Skeletal muscle tissue (tissue), 4 donors: ENCODE results near the gene PHLDB1. TPM values are rescaled to one million over a fixed set of nuclear protein-coding genes. Genes with fewer than 3 reads are reported as not detected.
"Not testable (repeated sequence)": the region's sequence is repeated elsewhere in the genome, so short reads cannot be mapped to it uniquely, and the experiment has no call there.

Source experiments
- H3K27ac ChIP-seq: one replicate; pipeline ENCODE4 v1.7.0; 2013; ENCODE audit warnings: mild to moderate bottlenecking, low read depth, low read length, inconsistent platforms
- H3K27me3 ChIP-seq, 3 donors: one replicate each; pipeline ENCODE4 v1.7.0; 2013; ENCODE audit warnings: low read length in 3 of 3; ENCODE audit not compliant: control insufficient read depth in 3 of 3, insufficient read depth in 3 of 3
- H3K36me3 ChIP-seq, 3 donors: one replicate each; pipeline ENCODE4 v1.7.0; 2013; ENCODE audit warnings: low read length in 3 of 3; ENCODE audit not compliant: control insufficient read depth in 3 of 3, insufficient read depth in 3 of 3
- H3K4me1 ChIP-seq, 3 donors: one replicate each; pipeline ENCODE4 v1.7.0; 2013; ENCODE audit warnings: low read length in 3 of 3, mild to moderate bottlenecking in 3 of 3; ENCODE audit not compliant: control insufficient read depth in 3 of 3, insufficient read depth in 3 of 3
- H3K4me3 ChIP-seq, 3 donors: one replicate each; pipeline ENCODE4 v1.7.0; 2013; ENCODE audit warnings: low read length in 3 of 3
- H3K9ac ChIP-seq, 3 donors: one replicate each; pipeline ENCODE4 v1.7.0; 2013; ENCODE audit warnings: low read length in 3 of 3, mild to moderate bottlenecking in 3 of 3, moderate library complexity in 2 of 3, low read depth in 1 of 3
- H3K9me3 ChIP-seq, 3 donors: one replicate each; pipeline ENCODE4 v1.7.0; 2013; ENCODE audit warnings: low read length in 3 of 3; ENCODE audit not compliant: control insufficient read depth in 3 of 3
- total RNA-seq: library from RNA; depleted of rRNA; stranded (reverse); fragments of >200 nt; gene quantifications from one replicate; pipeline ENCODE4 v1.2.3, GENCODE V29; 2014
- donor health status: Osteomylitis.

The PHLDB1 gene
- total RNA-seq, 1 donor from 2014 or later, result 54.8 TPM

GRCh38 chr11:118611433-118611795 is 4.0 kb downstream of the PHLDB1 start:
- Histone ChIP-seq H3K4me3 (peak overlapping the region in 2 of 3 donors; percentile 23 to 35), H3K36me3 (peaks cover 13 to 28% (median 16%) of the 10 kb centered on the region in 3 donors), H3K4me1 (peaks cover 26 to 31% (median 30%) of the 10 kb centered on the region in 3 donors), H3K9ac (peak overlapping the region in 1 of 3 donors; percentile 57)
- not testable (repeated sequence) for H3K27ac ChIP-seq, H3K27me3 ChIP-seq, H3K9me3 ChIP-seq

- Histone ChIP-seq H3K27me3 (peaks cover 0 to 9% (median 0%) of the 10 kb centered on the region in 3 donors), H3K4me3 (no peak overlapping the region), H3K36me3 (peaks cover 15 to 32% (median 16%) of the 10 kb centered on the region in 3 donors), H3K27ac (peak overlapping the region; percentile 39), H3K9ac (peak overlapping the region in 1 of 3 donors; percentile 35), H3K4me1 (peaks cover 24 to 37% (median 29%) of the 10 kb centered on the region in 3 donors), H3K9me3 (no peaks in the 10 kb centered on the region)
Observed at GRCh38 chr11:118612378-118612777, 5.0 kb downstream of the PHLDB1 start.

- no peaks in the 10 kb centered on the region for H3K9me3 ChIP-seq
- no peak overlapping the region for H3K9ac ChIP-seq
- H3K27me3 ChIP-seq, result no peaks in the 10 kb centered on the region
- H3K4me3 ChIP-seq, result no peak overlapping the region
- no peak overlapping the region for H3K27ac ChIP-seq
- peaks cover 39 to 45% (median 39%) of the 10 kb centered on the region in 3 donors for H3K4me1 ChIP-seq
- peaks cover 15 to 32% (median 16%) of the 10 kb centered on the region in 3 donors for H3K36me3 ChIP-seq
Observed at GRCh38 chr11:118614511-118614910, 7.1 kb downstream of the PHLDB1 start.

GRCh38 chr11:118615282-118615975 is 8.0 kb downstream of the PHLDB1 start:
- Histone ChIP-seq H3K27me3 (no peaks in the 10 kb centered on the region), H3K9me3 (no peaks in the 10 kb centered on the region), H3K27ac (no peak overlapping the region), H3K4me1 (peaks cover 46 to 50% (median 48%) of the 10 kb centered on the region in 3 donors), H3K4me3 (no peak overlapping the region), H3K9ac (no peak overlapping the region), H3K36me3 (peaks cover 15 to 32% (median 16%) of the 10 kb centered on the region in 3 donors)

GRCh38 chr11:118615976-118616371 is 8.6 kb downstream of the PHLDB1 start:
- H3K4me1 ChIP-seq, result peaks cover 51 to 55% (median 54%) of the 10 kb centered on the region in 3 donors
- H3K36me3 ChIP-seq, result peaks cover 15 to 32% (median 16%) of the 10 kb centered on the region in 3 donors
- no peaks in the 10 kb centered on the region for H3K27me3 ChIP-seq
- no peak overlapping the region for H3K4me3 ChIP-seq
- H3K9ac ChIP-seq, result no peak overlapping the region
- H3K27ac ChIP-seq, result no peak overlapping the region
- no peaks in the 10 kb centered on the region for H3K9me3 ChIP-seq

GRCh38 chr11:118618115-118618990 is 10.9 kb downstream of the PHLDB1 start:
- Histone ChIP-seq H3K27ac (peak overlapping the region; percentile 84), H3K9ac (peak overlapping the region in 1 of 3 donors; percentile 19), H3K4me1 (peaks cover 60 to 73% (median 67%) of the 10 kb centered on the region in 3 donors), H3K4me3 (no peak overlapping the region), H3K27me3 (no peaks in the 10 kb centered on the region), H3K36me3 (peaks cover 15 to 29% (median 16%) of the 10 kb centered on the region in 3 donors), H3K9me3 (no peaks in the 10 kb centered on the region)

- Histone ChIP-seq H3K9me3 (no peaks in the 10 kb centered on the region), H3K27ac (peak overlapping the region; percentile 84), H3K4me3 (no peak overlapping the region), H3K36me3 (peaks cover 11 to 23% (median 15%) of the 10 kb centered on the region in 3 donors), H3K9ac (peak overlapping the region in 2 of 3 donors; percentile 9 to 32), H3K27me3 (no peaks in the 10 kb centered on the region), H3K4me1 (peaks cover 64 to 75% (median 72%) of the 10 kb centered on the region in 3 donors)
Observed at GRCh38 chr11:118618991-118619375, 11.6 kb downstream of the PHLDB1 start.

GRCh38 chr11:118619444-118620197 is 12.2 kb downstream of the PHLDB1 start:
- peaks cover 6 to 19% (median 11%) of the 10 kb centered on the region in 3 donors for H3K36me3 ChIP-seq
- H3K4me3 ChIP-seq, result no peak overlapping the region
- peaks cover 64 to 72% (median 72%) of the 10 kb centered on the region in 3 donors for H3K4me1 ChIP-seq
- no peaks in the 10 kb centered on the region for H3K27me3 ChIP-seq
- H3K27ac ChIP-seq, result peak overlapping the region; percentile 84
- H3K9me3 ChIP-seq, result no peaks in the 10 kb centered on the region
- H3K9ac ChIP-seq, result peak overlapping the region in 2 of 3 donors; percentile 9 to 32

GRCh38 chr11:118620529-118621070 is 13.2 kb downstream of the PHLDB1 start:
- Histone ChIP-seq H3K9ac (peak overlapping the region; percentile 1 to 87 (median 85)), H3K4me3 (peak overlapping the region; percentile 35 to 66 (median 60)), H3K27me3 (no peaks in the 10 kb centered on the region), H3K9me3 (no peaks in the 10 kb centered on the region), H3K4me1 (peaks cover 69 to 82% (median 74%) of the 10 kb centered on the region in 3 donors), H3K27ac (peak overlapping the region; percentile 99), H3K36me3 (peaks cover 15 to 21% (median 19%) of the 10 kb centered on the region in 3 donors)
